K562 (cell line): ENCODE results near the gene MTO1. TPM values are rescaled to one million over a fixed set of nuclear protein-coding genes. Genes with fewer than 3 reads are reported as not detected.
A peak's percentile ranks its signal among the peaks of the same experiment; 100 is the strongest.

ENCODE experiments used
- CREB1 ChIP-seq, 2 experiments: sonication (generic) in 1 of 2; formaldehyde crosslinking in 1 of 2; IDR thresholded peaks; 2 replicates each; pipeline versions ENCODE4 v1.6.1 to v1.8.0; 2012 to 2022; ENCODE audit warnings: inconsistent platforms in 1 of 2, mild to moderate bottlenecking in 1 of 2, missing genetic modification reagents in 1 of 2, moderate library complexity in 1 of 2
- CREM ChIP-seq: IDR thresholded peaks from 2 replicates; pipeline ENCODE4 v1.6.1; 2014; ENCODE audit warnings: antibody characterized with exemption, low read depth
- ETV6 ChIP-seq, 3 experiments: fragments of 150-350 bp in 1 of 3; sonication (generic) in 1 of 3; formaldehyde crosslinking in 1 of 3; IDR thresholded peaks; 2 replicates each; pipeline versions ENCODE4 v1.6.1 to v1.8.0; 2014 to 2022; ENCODE audit warnings: borderline replicate concordance in 2 of 3, low read depth in 2 of 3, antibody characterized with exemption in 1 of 3, low read length in 1 of 3, mild to moderate bottlenecking in 1 of 3, missing genetic modification reagents in 1 of 3
- HCFC1 ChIP-seq: IDR thresholded peaks from 2 replicates; pipeline ENCODE4 v1.6.1; 2012; ENCODE audit warnings: low read depth, low read length, improper control_type of control experiment
- HIVEP1 ChIP-seq: fragments of 250-450 bp; sonication (Bioruptor Pico); IDR thresholded peaks from 2 replicates; pipeline ENCODE4 v1.4.0; 2020; ENCODE audit warnings: mild to moderate bottlenecking
- KLF6 ChIP-seq: fragments of 250-450 bp; sonication (Bioruptor Pico); IDR thresholded peaks from 2 replicates; pipeline ENCODE4 v1.4.0; 2020; ENCODE audit warnings: mild to moderate bottlenecking, moderate library complexity, borderline replicate concordance
- MIER1 ChIP-seq: fragments of 450-650 bp; IDR thresholded peaks from 2 replicates; pipeline ENCODE4 v1.6.1; 2016; ENCODE audit warnings: antibody characterized with exemption, mild to moderate bottlenecking, low read depth
- POLR3A ChIP-seq: IDR thresholded peaks from 2 replicates; pipeline ENCODE4 v1.6.1; 2011; ENCODE audit warnings: borderline replicate concordance, mild to moderate bottlenecking, moderate library complexity; ENCODE audit not compliant: insufficient read length, insufficient read depth; ENCODE audit errors: extremely low read depth
- RBM22 ChIP-seq: fragments of 200-400 bp; formaldehyde crosslinking; IDR thresholded peaks from 2 replicates; pipeline ENCODE4 v1.6.1; 2018; ENCODE audit warnings: low read length, low read depth; ENCODE audit not compliant: poor library complexity, severe bottlenecking
- RNF2 ChIP-seq: sonication (generic); IDR thresholded peaks from 2 replicates; pipeline ENCODE4 v1.6.1; 2016
- SMAD4 ChIP-seq: fragments of 250-450 bp; sonication (Bioruptor Pico); conservative IDR thresholded peaks from 2 replicates; pipeline ENCODE4 v1.8.0; 2021; ENCODE audit warnings: inconsistent platforms, mild to moderate bottlenecking, moderate library complexity
- TBP ChIP-seq: optimal IDR thresholded peaks from 2 replicates; pipeline ENCODE3; 2011; ENCODE audit warnings: low read depth, low read length, improper control_type of control experiment
- TEAD4 ChIP-seq, 2 experiments: sonication (generic) in 1 of 2; formaldehyde crosslinking in 1 of 2; IDR thresholded peaks; 2 replicates each; pipeline versions ENCODE4 v1.6.1 to v1.8.0; 2012 to 2022; ENCODE audit warnings: borderline replicate concordance in 1 of 2, inconsistent platforms in 1 of 2, low read length in 1 of 2, mild to moderate bottlenecking in 1 of 2, missing genetic modification reagents in 1 of 2
- ZNF146 ChIP-seq: IDR thresholded peaks from one replicate; pipeline ENCODE4 v1.6.1; 2018; ENCODE audit warnings: missing compliant biosample characterization; ENCODE audit not compliant: unreplicated experiment
- ZNF239 ChIP-seq: fragments of 250-450 bp; sonication (Bioruptor Pico); IDR thresholded peaks from 2 replicates; pipeline ENCODE4 v1.4.0; 2020; ENCODE audit warnings: mild to moderate bottlenecking
- ZNF395 ChIP-seq: fragments of 200-800 bp; sonication (Bioruptor generic); IDR thresholded peaks from 2 replicates; pipeline ENCODE4 v1.6.1; 2017; ENCODE audit warnings: missing genetic modification characterization, missing compliant biosample characterization
- ZNF57 ChIP-seq: fragments of 450-650 bp; formaldehyde crosslinking; IDR thresholded peaks from 2 replicates; pipeline ENCODE4 v1.4.0; 2020; ENCODE audit warnings: mild to moderate bottlenecking, moderate library complexity
- ZNF695 ChIP-seq: fragments of 450-650 bp; formaldehyde crosslinking; IDR thresholded peaks from 2 replicates; pipeline ENCODE4 v1.4.0; 2020; ENCODE audit warnings: mild to moderate bottlenecking, moderate library complexity
- polyA plus RNA-seq, 8 experiments: library from polyadenylated mRNA; depleted of rRNA in 4 of 8; stranded (reverse) in 5 of 8; unstranded in 3 of 8; fragments of >200 nt; fragmentation: Nextera tagmentation in 2 of 8; fragmentation: Illumina TruSeq in 1 of 8; extraction: Ambion mirVana in 2 of 8; extraction: Trizol in 1 of 8; gene quantifications; 2 replicates each; pipeline versions ENCODE4 v1.2.1 to v1.2.3, GENCODE V29; 2011 to 2014; ENCODE audit warnings: inconsistent platforms in 1 of 8, missing spikeins in 1 of 8
- total RNA-seq, 7 experiments: library from RNA; depleted of rRNA in 6 of 7; stranded (reverse); fragments of >200 nt in 6 of 7; fragmentation: Illumina TruSeq in 2 of 7; extraction: Trizol in 2 of 7; gene quantifications; 2 replicates each; pipeline versions ENCODE4 v1.2.1 to v1.2.3, GENCODE V29; 2011 to 2021; ENCODE audit warnings: low replicate concordance in 1 of 7
- TF ChIP-seq, protein P1 (sequence below): sonication (generic); formaldehyde crosslinking; IDR thresholded peaks from 2 replicates; pipeline ENCODE4 v1.8.0; 2022; ENCODE audit warnings: mild to moderate bottlenecking, missing genetic modification reagents

The MTO1 gene
- total and polyA plus RNA-seq, 9 of the 15 experiments (the other 6 are each of a cell fraction or from before 2014, with no cell fraction given) = 33.4 to 62.3 (median 50.6) TPM

- TF ChIP-seq, protein P1, sequence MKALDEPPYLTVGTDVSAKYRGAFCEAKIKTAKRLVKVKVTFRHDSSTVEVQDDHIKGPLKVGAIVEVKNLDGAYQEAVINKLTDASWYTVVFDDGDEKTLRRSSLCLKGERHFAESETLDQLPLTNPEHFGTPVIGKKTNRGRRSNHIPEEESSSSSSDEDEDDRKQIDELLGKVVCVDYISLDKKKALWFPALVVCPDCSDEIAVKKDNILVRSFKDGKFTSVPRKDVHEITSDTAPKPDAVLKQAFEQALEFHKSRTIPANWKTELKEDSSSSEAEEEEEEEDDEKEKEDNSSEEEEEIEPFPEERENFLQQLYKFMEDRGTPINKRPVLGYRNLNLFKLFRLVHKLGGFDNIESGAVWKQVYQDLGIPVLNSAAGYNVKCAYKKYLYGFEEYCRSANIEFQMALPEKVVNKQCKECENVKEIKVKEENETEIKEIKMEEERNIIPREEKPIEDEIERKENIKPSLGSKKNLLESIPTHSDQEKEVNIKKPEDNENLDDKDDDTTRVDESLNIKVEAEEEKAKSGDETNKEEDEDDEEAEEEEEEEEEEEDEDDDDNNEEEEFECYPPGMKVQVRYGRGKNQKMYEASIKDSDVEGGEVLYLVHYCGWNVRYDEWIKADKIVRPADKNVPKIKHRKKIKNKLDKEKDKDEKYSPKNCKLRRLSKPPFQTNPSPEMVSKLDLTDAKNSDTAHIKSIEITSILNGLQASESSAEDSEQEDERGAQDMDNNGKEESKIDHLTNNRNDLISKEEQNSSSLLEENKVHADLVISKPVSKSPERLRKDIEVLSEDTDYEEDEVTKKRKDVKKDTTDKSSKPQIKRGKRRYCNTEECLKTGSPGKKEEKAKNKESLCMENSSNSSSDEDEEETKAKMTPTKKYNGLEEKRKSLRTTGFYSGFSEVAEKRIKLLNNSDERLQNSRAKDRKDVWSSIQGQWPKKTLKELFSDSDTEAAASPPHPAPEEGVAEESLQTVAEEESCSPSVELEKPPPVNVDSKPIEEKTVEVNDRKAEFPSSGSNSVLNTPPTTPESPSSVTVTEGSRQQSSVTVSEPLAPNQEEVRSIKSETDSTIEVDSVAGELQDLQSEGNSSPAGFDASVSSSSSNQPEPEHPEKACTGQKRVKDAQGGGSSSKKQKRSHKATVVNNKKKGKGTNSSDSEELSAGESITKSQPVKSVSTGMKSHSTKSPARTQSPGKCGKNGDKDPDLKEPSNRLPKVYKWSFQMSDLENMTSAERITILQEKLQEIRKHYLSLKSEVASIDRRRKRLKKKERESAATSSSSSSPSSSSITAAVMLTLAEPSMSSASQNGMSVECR = no peak; the same call in 1 of the 2 replicates
- TF ChIP-seq TBP (no peak), CREB1 (IDR thresholded peaks at IDR 0.05) (peak; percentile 26; the same call in 1 of the 2 replicates), CREB1 (CRISPR knock-in tag; IDR thresholded peaks at IDR 0.05) (no peak), SMAD4 (CRISPR knock-in tag) (no peak; the same call in 1 of the 2 replicates), ZNF695 (CRISPR knock-in tag) (0 out of 2 replicates have a peak, but pooled peaks have one; percentile 15), POLR3A (no peak), KLF6 (CRISPR knock-in tag) (no peak), ZNF57 (CRISPR knock-in tag) (0 out of 2 replicates have a peak, but pooled peaks have one; percentile 57), ZNF239 (CRISPR knock-in tag) (no peak), HCFC1 (peak; percentile 53; the same call in 1 of the 2 replicates), TEAD4 (IDR thresholded peaks at IDR 0.05; ENCODE audit: low read length) (peak; percentile 65), TEAD4 (CRISPR knock-in tag; IDR thresholded peaks at IDR 0.05; ENCODE audit: borderline replicate concordance) (no peak), MIER1 (no peak), ZNF395 (CRISPR knock-in tag) (no peak), RNF2 (no peak), ETV6 (IDR thresholded peaks at IDR 0.05; ENCODE audit: borderline replicate concordance in 1 of 2, low read depth in 2 of 2, low read length in 1 of 2) (no peak), ETV6 (CRISPR knock-in tag; IDR thresholded peaks at IDR 0.05; ENCODE audit: borderline replicate concordance) (peak; percentile 31; the same call in 1 of the 2 replicates), CREM (no peak; the same call in 1 of the 2 replicates), RBM22 (peak; percentile 100), HIVEP1 (no peak), ZNF146 (no peak)
These were observed 58.6 kb downstream of the MTO1 start (continued) for GRCh38 chr6:73519926-73520687.
